Spleen (tissue), 11 donors: ENCODE data around the gene DAPK1. TPM values are rescaled to one million over a fixed set of nuclear protein-coding genes. Genes with fewer than 3 reads are reported as not detected.

Experiments used
- DNase-seq: peaks from one replicate; pipeline ENCODE4 v3.0.0-alpha.2; 2020
- H3K27ac ChIP-seq, 8 donors: fragments of 200-600 bp; sonication (generic) in 7 of 8; 1 replicate in 4 of 8; 2 replicates in 4 of 8; pipeline versions ENCODE4 v1.5.0 to v1.8.0; 2016 to 2021; ENCODE audit warnings: inconsistent platforms in 4 of 8, mild to moderate bottlenecking in 4 of 8, moderate library complexity in 1 of 8
- H3K27me3 ChIP-seq, 7 donors: fragments of 200-600 bp; sonication (generic) in 6 of 7; replicated peaks in 1 of 7; 1 replicate in 4 of 7; 2 replicates in 3 of 7; pipeline versions ENCODE4 v1.5.0 to v1.8.0; 2016 to 2021; ENCODE audit warnings: inconsistent platforms in 3 of 7, mild to moderate bottlenecking in 1 of 7
- H3K36me3 ChIP-seq, 6 donors: fragments of 200-600 bp; sonication (generic) in 5 of 6; 1 replicate in 4 of 6; 2 replicates in 2 of 6; pipeline versions ENCODE4 v1.5.0 to v1.8.0; 2016 to 2021; ENCODE audit warnings: inconsistent platforms in 2 of 6
- H3K4me1 ChIP-seq, 6 donors: fragments of 200-600 bp; sonication (generic) in 5 of 6; 1 replicate in 3 of 6; 2 replicates in 3 of 6; pipeline versions ENCODE4 v1.5.0 to v1.8.0; 2016 to 2021; ENCODE audit warnings: inconsistent platforms in 3 of 6
- H3K4me3 ChIP-seq, 8 donors: fragments of 200-600 bp; sonication (generic) in 7 of 8; 1 replicate in 4 of 8; 2 replicates in 4 of 8; pipeline versions ENCODE4 v1.5.0 to v1.8.0; 2016 to 2021; ENCODE audit warnings: inconsistent platforms in 4 of 8, mild to moderate bottlenecking in 4 of 8, moderate library complexity in 2 of 8
- H3K9me3 ChIP-seq, 8 donors: fragments of 200-600 bp; sonication (generic) in 7 of 8; 1 replicate in 4 of 8; 2 replicates in 4 of 8; pipeline versions ENCODE4 v1.5.0 to v1.8.0; 2016 to 2021; ENCODE audit warnings: inconsistent platforms in 4 of 8
- CTCF ChIP-seq, 11 experiments: fragments of 200-600 bp in 7 of 11; fragments of 450-650 bp in 4 of 11; sonication (generic) in 4 of 11; IDR thresholded peaks in 8 of 11; conservative IDR thresholded peaks in 3 of 11; 1 replicate in 7 of 11; 2 replicates in 4 of 11; pipeline versions ENCODE4 v1.4.0 to v1.8.0; 2016 to 2021; ENCODE audit warnings: antibody characterized with exemption in 11 of 11, inconsistent platforms in 4 of 11, mild to moderate bottlenecking in 1 of 11
- POLR2A ChIP-seq, 3 donors: fragments of 450-650 bp; IDR thresholded peaks; one replicate each; pipeline ENCODE4 v1.5.1; 2017; ENCODE audit warnings: antibody characterized with exemption in 3 of 3, mild to moderate bottlenecking in 1 of 3
- POLR2AphosphoS5 ChIP-seq, 3 donors: sonication (generic); formaldehyde crosslinking; IDR thresholded peaks; one replicate each; pipeline ENCODE4 v1.5.1; 2017; ENCODE audit warnings: antibody characterized with exemption in 3 of 3
- WGBS, 5 donors: extraction: QIAGEN DNeasy Blood & Tissue Kit in 3 of 5; methylation state at CpG; one replicate each; pipeline versions ENCODE4 v1.1.5 to v1.1.7; 2013 to 2018; 5-methylcytosine and 5-hydroxymethylcytosine counted together
- intact Hi-C: fragments of 100-400 bp; cut with DNase I; formaldehyde crosslinking; loops from one replicate; pipeline ENCODE4 v1.15.0; 2023; ENCODE audit warnings: low total_unique reads
- polyA plus RNA-seq, 3 donors: library from polyadenylated mRNA; stranded (reverse); fragments of 200-250 nt; gene quantifications; one replicate each; pipeline ENCODE4 v1.2.1, GENCODE V29; 2013
- total RNA-seq, 7 donors: library from RNA; depleted of rRNA in 3 of 7; stranded (reverse); fragments of >200 nt in 3 of 7; fragmentation: NEBNext Ultra II Directional in 4 of 7; extraction: Animal tissue kit (Norgen Biotek cat#: 25700) in 4 of 7; gene quantifications; one replicate each; pipeline versions ENCODE4 v1.1.0 to v1.2.1, GENCODE V29; 2016 to 2021
- donor health status: healthy with polysubstance abuse.
- donor health status: DM: no; HTN: no; CAD: no; lungs with moderate emphysema.
- donor health status: DM: no; HTN: no; CAD: no.
- donor health status: Bipolar disorder and iron deficiency.
- donor health status: healthy.
- donor health status: DM: no; HTN: no; CAD: no.
- donor health status: DM: yes; HTN: yes; CAD: no.

The DAPK1 gene
- total and polyA plus RNA-seq, 10 donors: 6.4 to 126 (median 102) TPM

DNA sequence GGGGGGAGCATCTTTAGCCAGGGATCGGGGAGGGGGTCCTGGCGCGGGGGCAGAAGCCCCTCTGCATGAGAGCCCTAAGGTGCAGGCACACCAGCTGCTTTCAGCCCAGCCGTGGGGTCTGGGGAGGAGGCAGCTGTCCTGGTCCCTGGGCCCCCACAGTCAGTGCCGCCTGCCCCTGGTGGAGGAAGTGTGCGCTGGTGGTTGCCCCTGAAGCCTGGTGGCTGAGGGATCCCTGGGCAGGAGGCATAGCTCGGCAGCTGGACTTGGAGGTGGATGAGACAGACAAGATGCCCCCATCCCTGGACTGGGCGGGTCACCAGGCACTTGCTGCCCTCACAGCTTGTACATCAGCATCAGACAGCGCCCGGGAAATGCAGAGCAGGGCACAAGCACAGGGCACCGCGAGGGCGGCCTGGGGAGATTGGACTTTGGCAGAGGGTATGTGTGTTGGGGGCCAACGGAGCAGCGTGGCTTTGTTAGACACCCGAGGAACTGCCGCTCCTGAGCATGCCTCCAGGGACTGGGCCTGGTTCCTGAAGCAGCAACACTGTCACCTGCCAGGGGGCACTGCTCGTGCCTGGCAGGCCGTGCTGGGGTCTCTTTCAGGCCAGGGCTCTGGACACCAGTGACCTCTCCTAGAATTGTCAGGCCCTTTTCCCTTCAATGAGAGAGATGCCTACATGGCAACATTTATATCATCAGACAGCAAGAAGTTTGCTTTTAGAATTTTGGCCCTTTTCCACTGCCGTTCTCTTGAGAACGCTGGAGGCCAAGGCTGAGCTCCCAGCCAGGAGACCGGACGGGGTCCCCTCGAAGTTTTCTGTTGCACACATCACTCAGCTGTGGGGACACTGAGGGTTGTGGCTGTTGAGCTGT lies 186.3 kb downstream of the DAPK1 start:
- TF ChIP-seq POLR2A (IDR thresholded peaks at IDR 0.05) (no peak), CTCF (IDR thresholded peaks at IDR 0.05 in 8 of 11, conservative IDR thresholded peaks at IDR 0.05 in 3 of 11) (peak in 1 of 11 experiments; percentile 21)
- Histone ChIP-seq H3K9me3 (no peaks in the 10 kb centered on the region), H3K4me1 (peaks cover 0 to 33% (median 25%) of the 10 kb centered on the region in 6 donors), H3K36me3 (peaks cover 0 to 37% (median 0%) of the 10 kb centered on the region in 6 donors), H3K4me3 (no peak overlapping the region), H3K27me3 (no peaks in the 10 kb centered on the region), H3K27ac (peak overlapping the region in 3 of 8 donors; percentile 59 to 78 (median 68))
- DNase-seq: no peak
- WGBS, 5 donors: 72 to 89% (median 87%) methylated on average over 16 to 24 of the region's 24 CpGs
- intact Hi-C loops: no loop called here

DNA sequence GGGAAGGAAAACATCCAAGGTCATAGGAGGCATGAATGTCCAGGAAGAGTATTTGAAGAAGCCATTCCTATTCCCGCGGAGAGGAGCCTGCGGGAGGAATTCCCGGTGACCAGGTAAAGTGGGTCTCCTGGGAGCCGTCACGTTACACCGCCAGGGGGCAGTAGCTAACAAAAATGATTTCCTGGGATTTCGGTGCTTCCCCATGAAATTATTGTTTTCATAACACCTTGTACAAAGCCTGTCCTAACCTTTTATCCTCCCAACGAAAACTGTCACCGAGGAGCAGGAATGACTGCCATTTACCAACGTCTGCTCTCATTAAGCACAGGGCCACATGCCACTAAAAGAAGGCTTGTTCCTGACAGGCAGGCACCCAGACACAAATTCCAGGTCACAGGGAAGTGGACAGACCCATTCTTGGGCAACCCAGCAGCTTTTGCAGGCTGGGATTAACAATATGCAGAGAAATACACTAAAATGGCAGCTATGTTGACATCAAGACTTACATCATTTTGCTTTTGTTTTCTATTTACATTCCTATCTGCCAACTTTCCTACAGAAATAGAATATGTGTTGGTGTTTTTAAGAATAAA lies 187.1 kb downstream of the DAPK1 start:
- 60 to 77% (median 68%) methylated on average over 11 of the region's 11 CpGs for WGBS, 5 donors
- Histone ChIP-seq H3K4me1 (peaks cover 0 to 33% (median 25%) of the 10 kb centered on the region in 6 donors), H3K9me3 (no peaks in the 10 kb centered on the region), H3K27ac (peak overlapping the region in 4 of 8 donors; percentile 56 to 78 (median 64)), H3K27me3 (no peaks in the 10 kb centered on the region), H3K36me3 (peaks cover 0 to 37% (median 0%) of the 10 kb centered on the region in 6 donors), H3K4me3 (no peak overlapping the region)
- intact Hi-C loops: no loop called here
- no peak for TF ChIP-seq POLR2AphosphoS5 (IDR thresholded peaks at IDR 0.05)
- TF ChIP-seq POLR2A (IDR thresholded peaks at IDR 0.05): no peak
- TF ChIP-seq CTCF (IDR thresholded peaks at IDR 0.05 in 8 of 11, conservative IDR thresholded peaks at IDR 0.05 in 3 of 11): peak in 9 of 11 experiments; percentile 26 to 61 (median 45)
- DNase-seq: no peak

- no peak for TF ChIP-seq POLR2AphosphoS5 (IDR thresholded peaks at IDR 0.05)
- TF ChIP-seq CTCF (IDR thresholded peaks at IDR 0.05 in 8 of 11, conservative IDR thresholded peaks at IDR 0.05 in 3 of 11): no peak
- no peak for TF ChIP-seq POLR2A (IDR thresholded peaks at IDR 0.05)
- peaks cover 0 to 37% (median 0%) of the 10 kb centered on the region in 6 donors for H3K36me3 ChIP-seq
- DNase-seq: no peak
- no peaks in the 10 kb centered on the region for H3K27me3 ChIP-seq
- intact Hi-C loops: no loop called here
- no peak overlapping the region for H3K4me3 ChIP-seq
- peak overlapping the region in 6 of 8 donors; percentile 42 to 78 (median 58) for H3K27ac ChIP-seq
- peaks cover 0 to 33% (median 25%) of the 10 kb centered on the region in 6 donors for H3K4me1 ChIP-seq
- WGBS, 5 donors: 53 to 65% (median 55%) methylated on average over 4 of the region's 4 CpGs
- H3K9me3 ChIP-seq: no peaks in the 10 kb centered on the region
These were observed 187.8 kb downstream of the DAPK1 start for GRCh38 chr9:87685441-87685840.
